Neural cell (in vitro differentiated cells): ENCODE results near the gene TASL. TPM values are rescaled to one million over a fixed set of nuclear protein-coding genes. Genes with fewer than 3 reads are reported as not detected.

ENCODE experiments used
- H2AFZ ChIP-seq: fragments of 200-600, 300-800 bp; sonication (generic), shearing (Covaris generic); 2 replicates; pipeline ENCODE4 v1.6.0; 2014; ENCODE audit warnings: low read depth, mild to moderate bottlenecking, antibody characterized with exemption, low read length, moderate library complexity
- H3F3A ChIP-seq: fragments of 200-600 bp; shearing (Covaris generic); 2 replicates; pipeline ENCODE4 v1.6.1; 2016; ENCODE audit warnings: mild to moderate bottlenecking, moderate library complexity, mixed read lengths, antibody characterized with exemption, low read length; ENCODE audit not compliant: insufficient read depth, poor library complexity, severe bottlenecking
- H3K27ac ChIP-seq: fragments of 200-600, 300-800 bp; sonication (generic), shearing (Covaris generic); 2 replicates; pipeline ENCODE4 v1.5.1; 2014; ENCODE audit warnings: mild to moderate bottlenecking, low read length, moderate library complexity
- H3K27me3 ChIP-seq: fragments of 300-800, 200-600 bp; sonication (generic), shearing (Covaris generic); 2 replicates; pipeline ENCODE4 v1.6.0; 2014; ENCODE audit warnings: mild to moderate bottlenecking, low read depth, low read length, moderate library complexity; ENCODE audit not compliant: insufficient read depth
- H3K36me3 ChIP-seq: fragments of 300-800, 200-600 bp; sonication (generic), shearing (Covaris generic); 2 replicates; pipeline ENCODE4 v1.5.1; 2014; ENCODE audit warnings: mild to moderate bottlenecking, antibody characterized with exemption, low read length, moderate library complexity; ENCODE audit not compliant: insufficient read depth
- H3K4me2 ChIP-seq: fragments of 300-800, 200-600 bp; sonication (generic), shearing (Covaris generic); 2 replicates; pipeline ENCODE4 v1.6.0; 2014; ENCODE audit warnings: mild to moderate bottlenecking, low read length
- H3K4me3 ChIP-seq: fragments of 300-800, 200-600 bp; sonication (generic), shearing (Covaris generic); 2 replicates; pipeline ENCODE4 v1.5.1; 2014; ENCODE audit warnings: mild to moderate bottlenecking, low read length, moderate library complexity
- H3K79me2 ChIP-seq: fragments of 200-600 bp; shearing (Covaris generic); replicated peaks from 2 replicates; pipeline ENCODE4 v1.6.0; 2014; ENCODE audit warnings: mild to moderate bottlenecking, low read length, moderate library complexity; ENCODE audit not compliant: insufficient read depth
- H3K9ac ChIP-seq: fragments of 300-800, 200-600 bp; sonication (generic), shearing (Covaris generic); 2 replicates; pipeline ENCODE4 v1.6.1; 2016; ENCODE audit warnings: mild to moderate bottlenecking, low read length, mixed read lengths
- H3K9me2 ChIP-seq: fragments of 200-600 bp; shearing (Covaris generic); 2 replicates; pipeline ENCODE4 v1.6.1; 2016; ENCODE audit warnings: mild to moderate bottlenecking, low read length, mixed read lengths; ENCODE audit not compliant: insufficient read depth
- H3K9me3 ChIP-seq: fragments of 200-600, 300-800 bp; sonication (generic), shearing (Covaris generic); 2 replicates; pipeline ENCODE4 v1.6.1; 2016; ENCODE audit warnings: mild to moderate bottlenecking, mixed run types, low read length, moderate library complexity, mixed read lengths
- H4K20me1 ChIP-seq: fragments of 200-600 bp; shearing (Covaris generic); 2 replicates; pipeline ENCODE4 v1.6.1; 2016; ENCODE audit warnings: mild to moderate bottlenecking, mixed run types; ENCODE audit not compliant: insufficient read depth
- CTCF ChIP-seq: fragments of 450-650 bp; IDR thresholded peaks from 2 replicates; pipeline ENCODE4 v1.5.1; 2014; ENCODE audit warnings: antibody characterized with exemption, mild to moderate bottlenecking, moderate library complexity; ENCODE audit not compliant: poor library complexity, severe bottlenecking
- EP300 ChIP-seq: fragments of 450-650 bp; conservative IDR thresholded peaks from 2 replicates; pipeline ENCODE4 v1.6.1; 2014; ENCODE audit warnings: antibody characterized with exemption, mild to moderate bottlenecking, moderate library complexity; ENCODE audit not compliant: poor library complexity, severe bottlenecking
- EZH2 ChIP-seq: fragments of 200-600, 300-800 bp; shearing (Covaris generic), sonication (generic); IDR thresholded peaks from 2 replicates; pipeline ENCODE4 v1.6.1; 2014; ENCODE audit warnings: antibody characterized with exemption, low read length, borderline replicate concordance, mild to moderate bottlenecking; ENCODE audit not compliant: insufficient read depth, poor library complexity, severe bottlenecking
- MXI1 ChIP-seq: fragments of 450-650 bp; conservative IDR thresholded peaks from 2 replicates; pipeline ENCODE4 v1.6.1; 2014; ENCODE audit warnings: antibody characterized with exemption, mild to moderate bottlenecking; ENCODE audit not compliant: poor library complexity, severe bottlenecking
- POLR2AphosphoS5 ChIP-seq: IDR thresholded peaks from 2 replicates; pipeline ENCODE4 v1.6.1; 2012
- RAD21 ChIP-seq: fragments of 450-650 bp; conservative IDR thresholded peaks from 2 replicates; pipeline ENCODE4 v1.6.1; 2014; ENCODE audit warnings: antibody characterized with exemption, mild to moderate bottlenecking, moderate library complexity
- REST ChIP-seq: IDR thresholded peaks from 2 replicates; pipeline ENCODE4 v1.6.1; 2012; ENCODE audit warnings: borderline replicate concordance
- SMC3 ChIP-seq: fragments of 450-650 bp; conservative IDR thresholded peaks from 2 replicates; pipeline ENCODE4 v1.6.1; 2014; ENCODE audit warnings: antibody characterized with exemption, mild to moderate bottlenecking, moderate library complexity; ENCODE audit not compliant: poor library complexity
- TAF1 ChIP-seq: IDR thresholded peaks from 2 replicates; pipeline ENCODE4 v1.6.1; 2012; ENCODE audit warnings: low read depth
- polyA plus RNA-seq: library from polyadenylated mRNA; depleted of rRNA; stranded (reverse); fragments of >200 nt; gene quantifications from 2 replicates; pipeline ENCODE4 v1.2.3, GENCODE V29; 2014

TASL gene
- polyA plus RNA-seq, 1 donor from 2014 or later: not detected

DNA sequence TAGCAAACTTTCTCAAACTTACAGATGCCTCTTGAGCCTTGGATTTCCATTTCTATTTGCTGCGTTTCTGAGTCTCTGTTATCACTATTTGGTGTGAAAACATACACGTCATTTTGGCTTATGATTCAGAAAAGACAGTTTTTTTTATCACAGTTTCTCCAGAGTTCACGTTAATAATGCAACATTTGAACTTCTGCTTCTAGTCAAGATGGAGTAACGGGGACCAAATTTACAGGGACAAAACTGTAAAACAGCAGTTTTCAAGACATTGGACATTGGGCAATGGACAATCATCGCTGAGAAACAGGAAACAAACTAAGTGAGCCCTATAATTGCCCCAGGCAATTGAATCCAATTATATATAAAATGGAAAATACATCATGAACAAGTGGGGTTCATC is 36.2 kb upstream of the TASL start:
- H3K4me2 ChIP-seq: no peak overlapping the region
- H3K9ac ChIP-seq: no peak overlapping the region
- H3K79me2 ChIP-seq: no peaks in the 10 kb centered on the region
- no peaks in the 10 kb centered on the region for H3K9me2 ChIP-seq
- H3K36me3 ChIP-seq: no peaks in the 10 kb centered on the region
- H4K20me1 ChIP-seq: no peaks in the 10 kb centered on the region
- TF ChIP-seq POLR2AphosphoS5 (no peak), MXI1 (no peak), CTCF (no peak), SMC3 (no peak), REST (no peak), TAF1 (no peak), RAD21 (no peak), EZH2 (no peak), EP300 (no peak)
- no peaks in the 10 kb centered on the region for H3K27me3 ChIP-seq
- H3K27ac ChIP-seq: no peak overlapping the region
- H3K4me3 ChIP-seq: no peak overlapping the region
- no peaks in the 10 kb centered on the region for H3K9me3 ChIP-seq
- no peak overlapping the region for H2AFZ ChIP-seq
- no peaks in the 10 kb centered on the region for H3F3A ChIP-seq

DNA sequence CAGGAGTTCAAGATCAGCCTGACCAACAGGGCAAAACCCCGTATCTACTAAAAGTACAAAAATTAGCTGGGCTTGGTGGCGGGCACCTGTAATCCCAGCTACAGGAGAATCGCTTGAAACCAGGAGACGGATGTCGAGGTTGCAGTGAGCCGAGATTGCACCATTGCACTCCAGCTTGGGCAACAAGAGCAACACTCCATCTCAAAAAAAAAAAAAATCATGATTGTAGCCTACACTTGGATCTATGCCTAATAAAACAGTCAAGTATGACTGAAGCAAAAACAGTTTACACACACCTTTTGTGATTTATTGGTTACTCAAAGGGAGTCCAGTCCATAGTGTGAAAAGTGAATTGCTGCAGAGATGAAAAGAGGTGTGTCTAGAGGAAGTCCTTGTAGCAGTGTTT is 34.7 kb upstream of the TASL start:
- H2AFZ ChIP-seq: no peak overlapping the region
- no peaks in the 10 kb centered on the region for H3K27me3 ChIP-seq
- H3K9me3 ChIP-seq: no peaks in the 10 kb centered on the region
- H3K27ac ChIP-seq: no peak overlapping the region
- TF ChIP-seq TAF1 (no peak), SMC3 (no peak), EZH2 (no peak), MXI1 (no peak), RAD21 (no peak), REST (no peak), EP300 (no peak), POLR2AphosphoS5 (no peak), CTCF (no peak)
- no peaks in the 10 kb centered on the region for H4K20me1 ChIP-seq
- H3K36me3 ChIP-seq: no peaks in the 10 kb centered on the region
- H3K9me2 ChIP-seq: no peaks in the 10 kb centered on the region
- no peaks in the 10 kb centered on the region for H3K79me2 ChIP-seq
- H3K4me2 ChIP-seq: no peak overlapping the region
- no peak overlapping the region for H3K9ac ChIP-seq
- H3F3A ChIP-seq: no peaks in the 10 kb centered on the region
- no peak overlapping the region for H3K4me3 ChIP-seq
